Stimulated activated CD4-positive, alpha-beta T cell treated with anti-CD3 and anti-CD28 coated beads, TNF-alpha, amount 100 ng/mL, for 48 hours (primary cell): ENCODE data around the gene MYO1D.
A peak's percentile ranks its signal among the peaks of the same experiment; 100 is the strongest.
"Not testable (repeated sequence)": the region's sequence is repeated elsewhere in the genome, so short reads cannot be mapped to it uniquely, and the experiment has no call there.

Experiments
- DNase-seq, 3 donors: peaks; one replicate each; pipeline ENCODE4 v3.0.0-alpha.2; 2020; ENCODE audit warnings: low read depth in 3 of 3

Gene MYO1D

DNA sequence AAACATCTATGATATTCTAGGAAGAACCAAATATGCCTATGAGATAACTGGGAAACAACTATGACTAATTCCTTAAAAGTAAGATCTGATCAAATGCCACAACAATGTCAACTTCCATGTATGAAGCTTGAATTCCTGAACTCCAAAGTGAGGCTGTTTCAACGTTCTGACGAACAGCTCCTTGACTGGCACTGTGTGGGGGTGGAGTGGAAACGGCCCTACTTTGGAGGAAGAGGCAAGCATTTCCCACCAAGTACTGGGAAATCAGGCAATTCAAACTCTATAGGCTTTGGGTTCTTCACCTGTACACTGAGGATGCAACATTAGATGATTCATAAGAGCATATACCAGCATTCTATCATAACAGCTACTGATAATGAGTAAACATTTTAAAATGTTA is 203.0 kb downstream of the MYO1D start:
- no peak for DNase-seq

DNA sequence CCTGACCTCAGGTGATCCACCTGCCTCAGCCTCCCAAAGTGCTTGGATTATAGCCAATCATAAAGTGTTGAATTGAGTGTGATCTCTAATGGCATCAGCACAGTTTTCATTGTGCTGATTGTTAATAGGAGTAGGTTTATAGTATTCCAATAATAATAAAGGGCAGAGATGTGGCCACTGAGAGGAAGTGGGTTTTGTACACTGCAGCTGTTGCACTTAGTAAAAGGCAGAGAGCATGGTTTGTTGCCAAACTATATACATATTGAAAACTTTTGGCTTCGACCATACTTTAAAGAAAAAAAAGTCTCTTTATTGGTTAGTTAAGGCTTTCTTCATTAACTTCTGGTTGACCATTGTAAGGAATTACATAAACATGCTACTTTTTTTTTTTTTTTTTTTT is 204.2 kb downstream of the MYO1D start:
- DNase-seq: no peak

DNA sequence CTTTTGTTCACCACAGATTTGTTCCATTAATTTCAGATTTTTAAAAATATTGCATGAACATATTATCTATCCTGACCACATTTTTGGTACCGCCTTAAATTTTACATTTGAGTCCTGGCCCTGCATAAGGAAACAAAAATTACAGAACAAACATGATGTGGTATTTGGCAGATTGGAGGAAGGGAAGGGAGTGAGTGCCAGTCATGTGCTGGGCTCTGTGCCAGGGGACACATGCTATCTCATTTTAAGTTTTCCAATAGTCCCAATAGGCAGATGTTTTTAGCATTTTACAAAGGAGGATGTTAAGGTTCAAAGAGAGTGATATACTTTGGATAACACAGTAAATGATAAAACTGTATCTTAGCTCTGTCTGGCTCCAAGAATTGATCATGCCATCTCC is 205.0 kb downstream of the MYO1D start:
- no peak for DNase-seq

DNA sequence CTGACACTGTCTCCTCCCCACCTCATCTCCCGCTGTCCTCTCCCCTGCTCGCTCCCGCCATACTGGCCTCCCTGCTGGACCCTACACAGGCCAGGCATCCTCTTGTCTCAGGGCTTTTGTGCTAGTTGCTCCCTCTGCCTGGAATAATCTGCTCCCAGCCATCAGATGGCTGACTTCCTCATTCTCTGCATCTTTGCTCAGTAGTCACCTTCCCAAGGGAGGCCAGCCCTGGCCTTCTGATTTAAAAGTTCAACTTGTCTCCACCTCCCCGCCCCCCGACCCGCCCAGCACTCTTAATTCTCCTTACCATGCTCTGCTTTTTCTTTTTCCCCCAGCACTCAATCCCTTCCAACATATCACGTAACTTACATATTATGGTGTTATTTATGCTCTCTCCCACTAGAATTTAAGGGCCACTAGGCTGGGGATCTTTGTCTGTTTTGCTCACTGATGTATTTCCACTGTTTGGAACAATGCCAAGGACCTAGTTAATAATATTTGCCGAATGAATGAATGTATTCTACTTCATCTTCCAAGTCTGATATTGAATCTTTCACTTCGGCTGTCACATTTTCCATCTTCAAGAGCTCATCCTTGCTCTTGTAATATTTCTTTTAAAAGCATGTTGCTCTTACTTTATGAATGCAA is 211.9 kb downstream of the MYO1D start:
- DNase-seq: no peak

DNA sequence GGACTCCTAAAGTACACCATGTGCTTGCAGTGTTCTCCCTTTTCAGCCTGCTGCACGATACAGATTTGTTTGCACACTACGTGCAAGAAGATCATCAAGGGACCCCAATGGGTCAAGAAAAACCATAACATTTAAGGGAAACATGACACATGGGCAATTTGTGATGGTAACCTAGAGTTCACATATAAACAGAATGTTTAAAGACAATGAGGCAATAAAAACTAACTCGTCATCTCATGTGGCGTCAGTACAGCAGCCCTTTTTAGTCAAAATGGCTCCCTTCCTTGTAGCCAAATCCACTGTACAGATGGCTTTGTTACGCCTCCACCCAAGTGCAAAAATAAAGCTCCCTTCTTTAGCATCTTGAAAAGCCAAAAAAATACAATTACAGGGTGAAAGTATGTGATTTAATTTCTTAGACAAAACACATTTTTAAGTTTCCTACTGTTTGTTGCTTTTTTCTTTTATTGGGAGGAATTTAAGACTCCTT is 216.4 kb downstream of the MYO1D start:
- DNase-seq: no peak

DNA sequence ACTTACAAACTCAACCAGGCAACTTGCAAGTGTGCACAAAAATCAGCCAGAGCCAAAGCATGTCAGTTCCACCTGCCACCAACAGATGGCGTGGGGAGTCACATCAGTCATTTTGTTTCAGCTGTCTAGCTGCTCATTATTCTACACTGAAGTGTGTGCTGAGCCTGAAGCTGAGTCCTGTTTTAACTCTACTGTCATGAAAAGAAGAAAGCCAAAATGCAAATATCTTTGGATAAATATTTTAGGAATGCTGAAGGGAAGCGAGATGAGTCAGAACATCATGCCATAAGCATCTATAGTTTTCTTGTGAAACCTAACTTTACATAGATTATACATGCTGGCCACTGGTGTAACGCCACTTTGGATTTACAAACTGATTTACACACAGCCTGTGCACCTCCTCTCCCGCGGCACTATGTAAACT is 217.5 kb downstream of the MYO1D start:
- peak; percentile 20 to 40 (median 39) for DNase-seq

DNA sequence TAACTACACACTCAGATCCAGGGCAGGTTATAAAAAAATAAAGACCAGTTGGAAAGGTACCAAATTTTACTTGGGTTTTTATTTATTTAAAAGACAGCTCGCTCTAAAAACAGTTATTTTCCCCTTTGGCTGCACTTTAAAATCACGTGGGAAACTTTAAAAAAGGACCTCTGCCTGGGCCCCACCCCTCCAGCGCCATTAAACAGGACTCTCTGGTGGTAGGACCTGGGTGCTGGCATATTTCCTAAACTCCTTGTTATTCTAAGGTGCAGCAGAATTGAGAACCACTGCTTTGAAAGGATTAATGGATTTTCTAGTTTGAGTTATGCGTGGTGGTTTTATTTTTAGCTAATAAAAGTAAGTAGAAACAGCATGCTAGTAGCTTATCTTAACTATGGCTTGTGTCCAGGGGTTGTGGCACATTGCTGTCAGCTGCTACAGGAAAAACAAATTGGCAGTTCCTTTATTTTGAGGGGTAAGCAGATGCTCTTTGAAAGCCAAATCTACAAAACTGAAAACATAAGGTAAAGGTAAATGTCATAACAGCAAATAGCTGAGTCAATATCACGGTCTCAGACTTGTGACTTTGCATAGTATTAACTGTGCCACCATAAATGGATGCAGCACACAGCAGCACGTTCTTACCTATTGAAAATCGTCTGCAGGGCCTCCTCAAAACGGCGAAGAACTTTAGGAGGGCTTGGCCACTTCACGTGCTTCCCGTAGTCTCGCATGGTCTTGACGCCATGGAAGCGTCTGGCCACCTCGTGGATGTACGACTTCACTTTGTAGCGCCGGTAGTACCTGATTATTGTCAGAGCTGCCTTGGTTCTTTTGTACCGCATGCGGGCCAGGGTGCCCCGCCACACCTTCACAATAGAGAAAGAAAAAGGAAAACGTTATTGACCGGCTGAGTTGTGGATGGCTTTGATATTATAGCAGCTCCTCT is 218.2 kb downstream of the MYO1D start:
- no peak for DNase-seq

DNA sequence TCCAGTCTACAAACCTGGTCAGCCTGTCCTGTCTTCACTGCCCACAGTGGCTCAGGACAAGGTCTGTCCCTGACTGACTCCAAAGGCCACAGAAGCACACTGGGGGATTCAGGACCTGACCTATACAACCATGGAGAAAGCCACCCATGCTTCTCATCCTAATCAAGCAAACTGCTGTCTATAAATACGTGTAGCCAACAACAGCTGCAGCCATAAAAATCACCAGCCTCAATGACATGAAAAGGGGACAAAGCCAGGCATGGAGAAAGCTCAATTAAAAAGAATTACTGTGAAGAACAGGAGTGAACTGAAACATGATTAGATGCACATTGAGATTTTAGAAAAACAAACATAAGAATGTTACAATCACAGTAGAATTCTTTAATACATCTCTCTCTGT is 220.0 kb downstream of the MYO1D start:
- no peak for DNase-seq

DNA sequence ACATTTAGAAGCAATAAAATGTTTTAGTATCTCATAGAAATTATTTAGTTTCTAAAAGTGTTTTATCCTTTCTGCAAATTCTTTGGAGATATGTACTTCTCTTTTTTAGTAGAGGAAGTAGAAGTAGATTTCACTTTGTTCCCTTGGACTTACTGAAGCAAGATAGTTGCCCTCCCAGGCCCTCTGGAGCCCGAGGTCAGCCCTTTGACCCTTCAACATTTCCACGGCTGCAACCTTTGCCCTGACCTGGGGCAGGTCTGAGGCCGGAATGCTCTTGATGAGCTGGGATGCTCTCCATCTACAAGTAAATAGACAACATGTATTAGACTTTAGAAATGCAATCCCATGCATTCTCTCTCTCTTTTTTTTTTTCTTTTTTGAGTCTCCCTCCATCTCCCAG is 222.6 kb downstream of the MYO1D start:
- no peak for DNase-seq

DNA sequence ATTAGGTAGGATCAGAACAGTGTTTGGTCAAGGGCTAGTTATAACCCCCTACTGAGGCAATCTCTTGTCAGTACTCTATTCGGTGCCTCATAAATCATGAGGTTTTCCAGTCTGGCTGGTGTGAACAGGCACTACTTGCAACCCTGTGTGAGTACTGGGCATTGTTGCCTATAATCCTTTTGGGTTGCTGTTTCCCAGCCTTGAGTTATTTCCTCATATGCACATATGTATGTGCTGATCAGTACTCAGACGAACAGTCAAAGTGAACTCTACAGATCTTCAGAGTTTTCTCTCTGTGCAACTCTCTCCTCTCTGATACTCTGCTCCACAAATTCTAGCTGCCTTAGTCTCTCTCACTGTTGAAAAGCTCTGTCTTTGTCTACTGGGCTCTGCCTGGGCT is 225.8 kb downstream of the MYO1D start:
- DNase-seq: no peak

DNA sequence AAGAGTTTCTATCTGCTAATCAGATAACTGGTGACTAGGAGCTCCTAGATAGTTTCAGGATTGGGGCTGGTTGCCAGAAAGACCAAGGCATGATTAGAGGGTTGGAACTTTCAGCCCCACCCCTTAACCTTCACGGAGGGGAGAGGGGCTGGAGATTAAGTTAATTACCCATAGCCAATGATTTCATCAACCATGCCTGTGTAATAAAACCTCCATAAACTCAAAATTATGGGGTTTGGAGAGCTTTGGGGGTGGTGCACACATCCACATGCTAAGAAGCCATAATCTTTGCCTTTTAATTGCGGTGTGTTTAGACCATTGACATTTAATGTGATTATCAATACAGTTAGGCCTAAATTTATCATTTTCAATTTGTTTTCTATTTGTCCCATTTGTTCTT is 228.5 kb downstream of the MYO1D start:
- DNase-seq: no peak

DNA sequence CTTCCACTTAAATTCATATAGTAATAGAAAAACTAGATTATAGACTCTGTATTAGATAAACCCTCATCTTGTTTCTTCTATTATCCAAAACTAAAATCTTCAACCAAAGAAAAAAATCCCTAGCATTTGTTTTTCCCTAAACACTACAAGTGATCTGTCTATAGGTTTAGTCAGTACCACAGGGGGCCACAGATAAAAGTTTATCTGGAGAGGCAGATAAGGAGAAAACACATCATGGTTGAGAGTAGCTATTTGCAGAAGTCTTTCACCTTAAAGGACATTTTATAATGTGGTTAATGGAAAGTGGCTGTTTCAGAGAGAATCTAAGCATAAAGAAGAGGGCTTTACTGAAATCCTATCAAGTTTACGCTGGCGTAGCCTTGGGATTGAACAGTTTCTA is 230.0 kb downstream of the MYO1D start:
- no peak for DNase-seq

DNA sequence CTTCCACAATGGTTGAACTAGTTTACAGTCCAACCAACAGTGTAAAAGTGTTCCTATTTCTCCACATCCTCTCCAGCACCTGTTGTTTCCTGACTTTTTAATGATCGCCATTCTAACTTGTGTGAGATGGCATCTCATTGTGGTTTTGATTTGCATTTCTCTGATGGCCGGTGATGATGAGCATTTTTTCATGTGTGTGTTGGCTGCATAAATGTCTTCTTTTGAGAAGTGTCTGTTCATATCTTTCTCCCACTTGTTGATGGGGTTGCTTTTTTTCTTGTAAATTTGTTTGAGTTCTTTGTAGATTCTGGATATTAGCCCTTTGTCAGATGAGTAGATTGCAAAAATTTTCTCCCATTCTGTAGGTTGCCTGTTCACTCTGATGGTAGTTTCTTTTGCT is 235.4 kb downstream of the MYO1D start:
- DNase-seq: not testable (repeated sequence)

DNA sequence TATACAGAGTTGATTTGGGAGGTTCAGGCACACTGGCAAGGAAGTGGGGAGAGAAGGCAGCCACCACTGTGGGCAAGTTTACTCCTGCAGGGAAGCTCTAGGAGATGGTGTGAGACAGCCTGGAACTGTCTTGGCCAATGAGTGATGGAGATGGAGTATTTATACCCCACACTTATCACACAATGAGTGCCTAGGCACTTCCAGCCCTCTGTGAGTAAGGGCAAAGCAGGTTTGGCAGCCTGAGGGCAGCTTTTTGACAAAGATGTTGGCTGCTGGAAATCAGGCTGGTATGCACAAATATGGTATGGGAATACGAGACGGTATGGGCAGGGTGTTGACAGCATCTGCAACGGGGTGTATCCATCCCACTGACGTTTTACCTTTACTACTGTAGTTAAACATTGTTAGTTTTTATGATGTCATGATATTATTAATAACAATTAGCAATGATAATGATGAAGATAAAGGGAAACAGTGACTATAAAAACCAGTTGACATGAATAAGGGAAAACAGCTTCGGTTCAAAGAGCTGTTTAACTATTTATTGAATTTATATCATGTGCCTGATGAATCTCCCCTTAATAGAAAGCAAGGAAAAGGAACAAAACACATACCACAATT is 240.2 kb downstream of the MYO1D start:
- no peak for DNase-seq

DNA sequence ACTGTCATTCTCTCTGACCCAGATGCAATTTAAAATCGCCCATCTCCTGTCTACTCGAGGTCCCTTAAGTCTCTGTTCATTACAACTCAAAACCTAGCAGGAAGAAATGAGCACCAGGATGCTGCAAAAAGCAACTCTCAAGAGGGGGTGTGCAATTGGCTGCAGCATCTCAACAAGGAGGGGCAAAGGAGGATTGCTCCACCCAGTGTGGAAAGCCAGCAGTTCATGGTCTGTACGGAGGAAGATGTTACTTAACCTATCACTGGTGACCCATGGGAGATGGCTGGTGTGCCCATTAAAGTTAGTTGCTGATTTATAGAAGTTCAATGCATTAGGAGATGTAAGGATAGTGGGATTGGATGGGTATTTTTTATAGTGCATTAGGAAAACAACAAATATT is 242.8 kb downstream of the MYO1D start:
- DNase-seq: no peak

DNA sequence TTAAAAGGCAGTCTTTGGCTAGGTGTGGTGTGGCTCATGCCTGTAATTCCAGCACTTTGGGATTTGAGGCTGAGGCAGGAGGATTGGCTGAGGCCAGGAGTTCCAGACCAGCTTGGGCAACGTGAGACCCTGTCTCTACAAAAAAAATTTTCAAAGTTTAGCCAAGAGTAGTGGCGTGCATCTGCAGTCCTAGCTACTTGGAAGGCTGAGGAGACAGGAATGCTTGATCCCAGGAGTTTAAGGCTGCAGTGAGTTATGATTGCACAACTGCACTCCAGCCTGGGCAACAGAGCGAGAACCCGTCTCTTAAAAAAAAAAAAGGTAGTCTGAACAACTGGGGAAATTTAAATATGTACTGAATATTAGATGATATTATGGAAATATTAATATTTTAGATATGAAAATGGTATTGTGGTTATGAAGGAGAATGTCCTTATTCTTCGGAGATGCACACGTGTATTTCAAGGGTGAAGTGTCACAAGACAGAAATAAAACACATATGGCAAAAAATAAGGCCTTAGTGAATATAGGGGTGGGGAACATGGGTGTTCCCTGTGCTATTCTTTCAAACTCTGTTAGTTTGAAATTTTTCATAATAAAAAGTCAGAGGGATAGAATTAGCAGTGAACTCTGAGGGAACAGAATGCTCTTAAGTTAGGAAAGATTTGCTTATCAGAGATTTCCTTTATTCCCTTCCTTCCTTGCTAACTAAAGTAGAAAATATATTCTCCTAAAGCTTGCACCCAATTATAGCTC is 245.4 kb downstream of the MYO1D start:
- no peak for DNase-seq

DNA sequence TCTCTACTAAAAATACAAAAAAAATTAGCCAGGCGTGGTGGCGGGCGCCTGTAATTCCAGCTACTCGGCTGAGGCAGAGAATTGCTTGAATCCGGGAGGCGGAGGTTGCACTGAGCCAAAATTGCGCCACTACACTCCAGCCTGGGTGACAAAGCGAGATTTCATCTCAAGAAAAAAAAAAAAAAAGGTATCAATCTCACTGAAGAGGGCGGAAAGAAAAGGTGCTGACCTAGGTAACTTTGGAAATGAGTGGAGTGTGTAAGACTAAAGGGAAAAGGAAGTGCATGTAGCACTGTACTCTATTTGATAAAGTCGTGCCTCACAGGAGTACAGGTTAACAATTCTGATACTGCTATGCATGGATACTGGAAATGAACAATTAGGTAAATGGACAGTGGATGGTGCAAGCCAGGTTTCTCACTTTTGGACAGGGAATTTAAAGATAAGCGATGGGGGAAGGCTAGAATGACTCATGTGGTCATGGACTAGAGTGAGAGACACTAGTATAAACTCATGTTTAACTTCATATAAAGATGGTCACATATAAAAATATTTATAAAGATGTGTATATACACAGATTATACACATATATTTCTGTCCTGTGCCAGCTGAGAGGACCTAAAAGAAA is 247.2 kb downstream of the MYO1D start:
- no peak for DNase-seq

DNA sequence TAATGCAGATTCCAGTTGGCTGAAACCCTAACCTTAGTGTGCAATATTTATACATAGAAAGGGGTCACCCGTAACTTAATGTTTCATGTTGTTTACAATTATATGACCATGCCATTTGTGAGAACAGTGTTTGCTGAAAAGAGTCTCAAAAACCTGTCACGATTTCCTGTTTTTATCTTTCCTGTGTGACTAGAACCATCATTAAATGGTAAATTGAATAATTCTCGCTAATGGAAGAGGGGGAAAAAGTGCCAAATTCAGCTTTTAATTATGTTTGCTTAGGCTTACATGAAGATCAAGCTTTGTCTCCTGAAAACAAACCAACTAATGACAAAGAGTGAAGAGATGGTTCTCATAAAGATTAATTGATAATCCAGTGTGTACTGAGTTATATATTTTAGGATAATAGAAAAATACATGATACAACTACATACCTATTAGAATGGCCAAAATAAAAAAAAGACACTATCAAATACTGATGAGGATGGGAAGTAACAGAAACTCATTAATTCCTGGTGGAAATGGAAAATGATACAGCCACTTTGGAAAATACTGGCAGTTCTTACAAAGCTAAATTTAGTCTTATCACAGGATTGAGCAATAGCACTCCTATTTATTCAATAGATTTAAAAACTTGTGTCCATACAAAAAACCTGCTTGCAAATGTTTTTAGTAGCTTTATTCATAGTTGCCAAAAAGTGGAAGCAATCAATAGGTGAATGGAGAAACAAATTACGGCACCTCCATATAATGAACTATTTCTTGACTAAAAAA is 248.5 kb downstream of the MYO1D start:
- no peak for DNase-seq

DNA sequence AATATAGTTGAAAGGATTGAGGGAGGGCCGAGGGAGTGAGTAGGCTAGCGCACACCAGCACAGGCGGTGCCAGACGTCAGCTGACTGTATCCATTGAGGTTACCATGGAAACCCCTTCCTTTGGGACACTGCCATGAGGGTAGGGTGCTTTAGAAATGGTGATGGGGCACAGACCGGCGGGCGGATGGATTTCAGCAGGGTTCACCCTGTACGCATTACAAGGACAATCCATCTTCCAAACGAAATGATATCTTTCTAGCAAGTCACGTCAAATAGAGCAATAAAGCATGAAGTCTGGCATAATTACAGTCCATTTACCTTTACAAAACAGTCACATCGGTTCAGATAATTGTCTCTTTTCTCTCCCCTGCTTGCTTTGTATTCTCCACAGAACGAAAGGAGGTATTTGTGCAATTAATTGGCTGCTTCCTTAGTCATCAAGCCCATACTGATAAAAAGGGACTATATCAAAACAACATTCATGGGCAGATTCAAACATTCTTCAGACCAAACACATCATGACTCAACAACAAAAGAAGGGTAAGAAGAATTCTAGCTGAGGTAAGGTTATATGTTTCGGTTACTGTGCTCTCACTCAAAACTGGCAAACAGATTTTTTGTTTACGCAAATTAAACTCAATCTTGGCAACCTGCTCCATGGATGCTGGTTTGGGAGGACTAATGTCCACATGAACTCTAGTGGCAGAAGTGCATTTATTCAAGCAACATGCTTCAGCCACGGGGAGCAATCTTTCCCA is 249.5 kb downstream of the MYO1D start:
- no peak for DNase-seq

DNA sequence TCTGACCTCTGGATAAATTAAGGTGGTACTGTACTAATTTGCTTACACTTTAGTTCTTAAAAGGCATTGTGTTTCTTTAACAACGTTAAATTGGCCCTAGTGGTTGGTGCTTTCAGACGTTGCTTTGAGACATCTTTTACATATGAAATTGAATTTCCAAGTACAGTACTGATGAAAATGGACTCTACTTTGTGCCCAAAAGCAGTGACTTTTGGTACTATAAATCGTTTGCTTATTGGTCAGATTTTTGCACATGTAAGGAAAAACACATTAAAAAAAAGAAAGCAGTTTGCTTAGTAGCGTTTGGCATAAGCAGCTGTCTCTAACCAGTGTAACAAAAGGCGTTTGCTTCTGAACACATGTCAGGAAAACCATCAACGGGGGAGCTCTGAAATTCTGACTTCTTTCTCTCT is 250.5 kb downstream of the MYO1D start:
- no peak for DNase-seq
